GM23338 (cell line): Measurements from ENCODE around the gene RPAP2. TPM values are rescaled to one million over a fixed set of nuclear protein-coding genes. Genes with fewer than 3 reads are reported as not detected.

Source experiments
- ATAC-seq: fragments of 200-7000 bp; cut with Tn5 transposase; 3 replicates; pipeline ENCODE4 v1.9.1; 2020
- DNase-seq: peaks from one replicate; pipeline ENCODE4 v3.0.0-alpha.2; 2015; ENCODE audit warnings: low spot score
- H2AFZ ChIP-seq: fragments of 200-600 bp; sonication (generic); 2 replicates; pipeline ENCODE4 v1.8.0; 2016; ENCODE audit warnings: antibody characterized with exemption, mild to moderate bottlenecking, moderate library complexity
- H3F3A ChIP-seq: fragments of 200-600 bp; sonication (generic); replicated peaks from 2 replicates; pipeline ENCODE4 v1.8.0; 2017; ENCODE audit warnings: antibody characterized with exemption, mixed run types, low read depth
- H3K27ac ChIP-seq: fragments of 200-600 bp; sonication (generic); 2 replicates; pipeline ENCODE4 v1.6.1; 2016; ENCODE audit warnings: low read depth
- H3K27me3 ChIP-seq: fragments of 200-600 bp; sonication (generic); 2 replicates; pipeline ENCODE4 v1.8.0; 2016; ENCODE audit warnings: mild to moderate bottlenecking, mixed run types, moderate library complexity; ENCODE audit not compliant: insufficient read depth
- H3K36me3 ChIP-seq: fragments of 200-600 bp; sonication (generic); 2 replicates; pipeline ENCODE4 v1.8.0; 2016; ENCODE audit warnings: mild to moderate bottlenecking; ENCODE audit not compliant: insufficient read depth
- H3K4me1 ChIP-seq: fragments of 200-600 bp; sonication (generic); 2 replicates; pipeline ENCODE4 v1.8.0; 2016; ENCODE audit warnings: mild to moderate bottlenecking, moderate library complexity; ENCODE audit not compliant: insufficient read depth
- H3K4me2 ChIP-seq: fragments of 200-600 bp; sonication (generic); 2 replicates; pipeline ENCODE4 v1.7.1; 2017; ENCODE audit warnings: mixed run types
- H3K4me3 ChIP-seq: fragments of 200-600 bp; sonication (generic); 2 replicates; pipeline ENCODE4 v1.6.1; 2016; ENCODE audit warnings: mixed run types
- H3K79me2 ChIP-seq: fragments of 200-600 bp; sonication (generic); replicated peaks from 2 replicates; pipeline ENCODE4 v1.8.0; 2017; ENCODE audit warnings: mild to moderate bottlenecking; ENCODE audit not compliant: insufficient read depth
- H3K9me2 ChIP-seq: fragments of 200-600 bp; sonication (generic); 2 replicates; pipeline ENCODE4 v1.8.0; 2017; ENCODE audit not compliant: insufficient read depth
- H4K20me1 ChIP-seq: fragments of 200-600 bp; sonication (generic); replicated peaks from 2 replicates; pipeline ENCODE4 v1.8.0; 2017; ENCODE audit warnings: mild to moderate bottlenecking; ENCODE audit not compliant: insufficient read depth
- H3K27ac Mint-ChIP-seq: 2 replicates; pipeline ENCODE4 v1.8.0; 2020; ENCODE audit warnings: inconsistent platforms, mild to moderate bottlenecking, moderate library complexity, mixed read lengths
- H3K27me3 Mint-ChIP-seq: 3 replicates; pipeline ENCODE4 v1.8.0; 2022; ENCODE audit warnings: low read depth, mild to moderate bottlenecking, moderate library complexity, mixed read lengths, inconsistent platforms; ENCODE audit not compliant: insufficient read depth, poor library complexity
- H3K36me3 Mint-ChIP-seq: 3 replicates; pipeline ENCODE4 v1.8.0; 2021; ENCODE audit warnings: low read depth, mild to moderate bottlenecking, inconsistent platforms, moderate library complexity, mixed read lengths
- H3K4me1 Mint-ChIP-seq: 3 replicates; pipeline ENCODE4 v1.8.0; 2020; ENCODE audit warnings: mild to moderate bottlenecking, inconsistent platforms, mixed read lengths
- H3K4me3 Mint-ChIP-seq: 3 replicates; pipeline ENCODE4 v1.8.0; 2021; ENCODE audit warnings: moderate library complexity, mild to moderate bottlenecking, inconsistent platforms, mixed read lengths
- H3K9me3 Mint-ChIP-seq: 3 replicates; pipeline ENCODE4 v1.8.0; 2020; ENCODE audit warnings: moderate library complexity, mild to moderate bottlenecking, inconsistent platforms, mixed read lengths
- CREB1 ChIP-seq: fragments of 250-450 bp; sonication (Bioruptor Pico); IDR thresholded peaks from 2 replicates; pipeline ENCODE4 v1.5.0; 2020; ENCODE audit warnings: low read depth, mild to moderate bottlenecking, moderate library complexity
- NANOG ChIP-seq: IDR thresholded peaks from 2 replicates; pipeline ENCODE4 v1.6.1; 2016; ENCODE audit warnings: antibody characterized with exemption, borderline replicate concordance
- POLR2AphosphoS5 ChIP-seq: IDR thresholded peaks from 2 replicates; pipeline ENCODE4 v1.6.1; 2016; ENCODE audit warnings: antibody characterized with exemption, low read depth
- STAT1 ChIP-seq: IDR thresholded peaks from one replicate; pipeline ENCODE4 v1.6.1; 2016; ENCODE audit warnings: antibody characterized with exemption; ENCODE audit not compliant: unreplicated experiment
- polyA plus RNA-seq: library from polyadenylated mRNA; unstranded; fragments of >200 nt; fragmentation: Nextera tagmentation; extraction: Ambion mirVana; gene quantifications from 2 replicates; pipeline ENCODE4 v1.2.1, GENCODE V29; 2016
- total RNA-seq: library from RNA; depleted of rRNA; stranded (reverse); fragments of >200 nt; shearing (Covaris generic); gene quantifications from 2 replicates; pipeline ENCODE4 v1.2.3, GENCODE V29; 2014
- TF ChIP-seq, protein P1 (sequence below): fragments of 250-450 bp; sonication (Bioruptor Pico); IDR thresholded peaks from 2 replicates; pipeline ENCODE4 v1.5.0; 2020; ENCODE audit warnings: mild to moderate bottlenecking, moderate library complexity
- TF ChIP-seq, protein P2 (sequence below): IDR thresholded peaks from 2 replicates; pipeline ENCODE4 v1.6.1; 2016; ENCODE audit warnings: antibody characterized with exemption
- TF ChIP-seq, protein P3 (sequence below), 2 experiments: fragments of 200-600 bp in 1 of 2; sonication (generic) in 1 of 2; conservative IDR thresholded peaks; 2 replicates each; pipeline versions ENCODE4 v1.5.1 to v1.6.1; 2016 to 2017; ENCODE audit warnings: antibody characterized with exemption in 2 of 2, low read depth in 2 of 2, mild to moderate bottlenecking in 2 of 2, moderate library complexity in 1 of 2
- TF ChIP-seq, protein P4 (sequence below): IDR thresholded peaks from one replicate; pipeline ENCODE4 v1.6.1; 2018; ENCODE audit warnings: antibody characterized with exemption; ENCODE audit not compliant: unreplicated experiment

Gene RPAP2
- total and polyA plus RNA-seq, 2 experiments from 2014 or later, result 26.6 to 30.4 TPM

DNA sequence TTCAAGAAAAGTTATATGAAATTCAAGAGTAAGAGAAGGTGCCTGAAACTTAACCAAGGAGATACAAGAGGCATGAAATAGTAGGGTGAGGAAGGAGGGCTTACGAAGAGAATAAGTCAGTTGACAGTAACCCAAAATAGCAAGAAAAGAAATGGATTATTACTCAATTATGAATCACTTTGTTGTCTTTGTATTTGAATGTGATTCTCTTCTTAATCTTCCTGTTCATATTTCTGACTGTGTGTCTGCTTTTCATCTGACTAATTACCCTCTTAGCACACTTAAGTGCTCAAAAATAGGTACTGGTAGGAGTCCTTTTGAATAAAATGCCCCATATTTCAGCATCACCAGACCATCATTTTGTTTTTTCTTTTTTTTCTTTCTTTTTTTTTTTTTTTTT, 39.5 kb upstream of the RPAP2 start (continued):
- TF ChIP-seq, protein P1, sequence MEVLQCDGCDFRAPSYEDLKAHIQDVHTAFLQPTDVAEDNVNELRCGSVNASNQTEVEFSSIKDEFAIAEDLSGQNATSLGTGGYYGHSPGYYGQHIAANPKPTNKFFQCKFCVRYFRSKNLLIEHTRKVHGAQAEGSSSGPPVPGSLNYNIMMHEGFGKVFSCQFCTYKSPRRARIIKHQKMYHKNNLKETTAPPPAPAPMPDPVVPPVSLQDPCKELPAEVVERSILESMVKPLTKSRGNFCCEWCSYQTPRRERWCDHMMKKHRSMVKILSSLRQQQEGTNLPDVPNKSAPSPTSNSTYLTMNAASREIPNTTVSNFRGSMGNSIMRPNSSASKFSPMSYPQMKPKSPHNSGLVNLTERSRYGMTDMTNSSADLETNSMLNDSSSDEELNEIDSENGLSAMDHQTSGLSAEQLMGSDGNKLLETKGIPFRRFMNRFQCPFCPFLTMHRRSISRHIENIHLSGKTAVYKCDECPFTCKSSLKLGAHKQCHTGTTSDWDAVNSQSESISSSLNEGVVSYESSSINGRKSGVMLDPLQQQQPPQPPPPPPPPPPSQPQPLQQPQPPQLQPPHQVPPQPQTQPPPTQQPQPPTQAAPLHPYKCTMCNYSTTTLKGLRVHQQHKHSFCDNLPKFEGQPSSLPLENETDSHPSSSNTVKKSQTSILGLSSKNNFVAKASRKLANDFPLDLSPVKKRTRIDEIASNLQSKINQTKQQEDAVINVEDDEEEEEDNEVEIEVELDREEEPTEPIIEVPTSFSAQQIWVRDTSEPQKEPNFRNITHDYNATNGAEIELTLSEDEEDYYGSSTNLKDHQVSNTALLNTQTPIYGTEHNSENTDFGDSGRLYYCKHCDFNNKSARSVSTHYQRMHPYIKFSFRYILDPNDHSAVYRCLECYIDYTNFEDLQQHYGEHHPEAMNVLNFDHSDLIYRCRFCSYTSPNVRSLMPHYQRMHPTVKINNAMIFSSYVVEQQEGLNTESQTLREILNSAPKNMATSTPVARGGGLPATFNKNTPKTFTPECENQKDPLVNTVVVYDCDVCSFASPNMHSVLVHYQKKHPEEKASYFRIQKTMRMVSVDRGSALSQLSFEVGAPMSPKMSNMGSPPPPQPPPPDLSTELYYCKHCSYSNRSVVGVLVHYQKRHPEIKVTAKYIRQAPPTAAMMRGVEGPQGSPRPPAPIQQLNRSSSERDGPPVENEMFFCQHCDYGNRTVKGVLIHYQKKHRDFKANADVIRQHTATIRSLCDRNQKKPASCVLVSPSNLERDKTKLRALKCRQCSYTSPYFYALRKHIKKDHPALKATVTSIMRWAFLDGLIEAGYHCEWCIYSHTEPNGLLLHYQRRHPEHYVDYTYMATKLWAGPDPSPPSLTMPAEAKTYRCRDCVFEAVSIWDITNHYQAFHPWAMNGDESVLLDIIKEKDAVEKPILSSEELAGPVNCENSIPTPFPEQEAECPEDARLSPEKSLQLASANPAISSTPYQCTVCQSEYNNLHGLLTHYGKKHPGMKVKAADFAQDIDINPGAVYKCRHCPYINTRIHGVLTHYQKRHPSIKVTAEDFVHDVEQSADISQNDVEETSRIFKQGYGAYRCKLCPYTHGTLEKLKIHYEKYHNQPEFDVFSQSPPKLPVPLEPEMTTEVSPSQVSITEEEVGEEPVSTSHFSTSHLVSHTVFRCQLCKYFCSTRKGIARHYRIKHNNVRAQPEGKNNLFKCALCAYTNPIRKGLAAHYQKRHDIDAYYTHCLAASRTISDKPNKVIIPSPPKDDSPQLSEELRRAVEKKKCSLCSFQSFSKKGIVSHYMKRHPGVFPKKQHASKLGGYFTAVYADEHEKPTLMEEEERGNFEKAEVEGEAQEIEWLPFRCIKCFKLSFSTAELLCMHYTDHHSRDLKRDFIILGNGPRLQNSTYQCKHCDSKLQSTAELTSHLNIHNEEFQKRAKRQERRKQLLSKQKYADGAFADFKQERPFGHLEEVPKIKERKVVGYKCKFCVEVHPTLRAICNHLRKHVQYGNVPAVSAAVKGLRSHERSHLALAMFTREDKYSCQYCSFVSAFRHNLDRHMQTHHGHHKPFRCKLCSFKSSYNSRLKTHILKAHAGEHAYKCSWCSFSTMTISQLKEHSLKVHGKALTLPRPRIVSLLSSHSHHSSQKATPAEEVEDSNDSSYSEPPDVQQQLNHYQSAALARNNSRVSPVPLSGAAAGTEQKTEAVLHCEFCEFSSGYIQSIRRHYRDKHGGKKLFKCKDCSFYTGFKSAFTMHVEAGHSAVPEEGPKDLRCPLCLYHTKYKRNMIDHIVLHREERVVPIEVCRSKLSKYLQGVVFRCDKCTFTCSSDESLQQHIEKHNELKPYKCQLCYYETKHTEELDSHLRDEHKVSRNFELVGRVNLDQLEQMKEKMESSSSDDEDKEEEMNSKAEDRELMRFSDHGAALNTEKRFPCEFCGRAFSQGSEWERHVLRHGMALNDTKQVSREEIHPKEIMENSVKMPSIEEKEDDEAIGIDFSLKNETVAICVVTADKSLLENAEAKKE, result no peak

DNA sequence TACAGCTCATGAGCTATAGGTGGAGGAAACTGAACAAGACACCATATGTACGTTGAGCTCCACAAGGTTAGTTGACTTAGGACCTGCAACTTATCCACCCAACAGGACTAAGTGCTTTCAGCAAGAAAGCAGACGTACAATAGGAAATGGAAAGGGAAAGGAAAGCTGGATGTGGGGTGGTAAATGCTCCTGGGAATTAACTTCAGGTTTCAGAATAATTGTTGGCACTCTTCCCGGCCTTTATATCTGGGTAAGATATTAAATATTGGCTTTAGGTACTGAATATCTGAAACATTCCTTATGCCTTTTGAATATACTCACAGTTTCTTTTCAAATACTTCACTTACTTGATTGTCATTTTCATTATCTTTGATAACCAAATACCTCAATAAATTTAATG, 36.3 kb upstream of the RPAP2 start:
- Histone ChIP-seq H3F3A (no peaks in the 10 kb centered on the region), H3K36me3 (peaks cover 22% of the 10 kb centered on the region), H3K27me3 (no peaks in the 10 kb centered on the region), H3K27ac (no peak overlapping the region), H3K4me3 (no peak overlapping the region), H3K79me2 (peaks cover under 1% of the 10 kb centered on the region), H4K20me1 (no peaks in the 10 kb centered on the region), H2AFZ (no peak overlapping the region), H3K4me2 (no peak overlapping the region), H3K4me1 (no peaks in the 10 kb centered on the region), H3K9me2 (no peaks in the 10 kb centered on the region)
- Mint-ChIP-seq H3K36me3 (peaks cover 73% of the 10 kb centered on the region), H3K4me1 (no peaks in the 10 kb centered on the region), H3K27ac (no peak overlapping the region), H3K4me3 (no peak overlapping the region), H3K27me3 (no peaks in the 10 kb centered on the region), H3K9me3 (no peaks in the 10 kb centered on the region)
- ATAC-seq (no peak), DNase-seq (no peak)
- TF ChIP-seq STAT1 (no peak), CREB1 (CRISPR knock-in tag) (no peak), NANOG (no peak), POLR2AphosphoS5 (no peak)
- TF ChIP-seq, protein P2, sequence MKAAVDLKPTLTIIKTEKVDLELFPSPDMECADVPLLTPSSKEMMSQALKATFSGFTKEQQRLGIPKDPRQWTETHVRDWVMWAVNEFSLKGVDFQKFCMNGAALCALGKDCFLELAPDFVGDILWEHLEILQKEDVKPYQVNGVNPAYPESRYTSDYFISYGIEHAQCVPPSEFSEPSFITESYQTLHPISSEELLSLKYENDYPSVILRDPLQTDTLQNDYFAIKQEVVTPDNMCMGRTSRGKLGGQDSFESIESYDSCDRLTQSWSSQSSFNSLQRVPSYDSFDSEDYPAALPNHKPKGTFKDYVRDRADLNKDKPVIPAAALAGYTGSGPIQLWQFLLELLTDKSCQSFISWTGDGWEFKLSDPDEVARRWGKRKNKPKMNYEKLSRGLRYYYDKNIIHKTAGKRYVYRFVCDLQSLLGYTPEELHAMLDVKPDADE, result no peak
- TF ChIP-seq, protein P3, sequence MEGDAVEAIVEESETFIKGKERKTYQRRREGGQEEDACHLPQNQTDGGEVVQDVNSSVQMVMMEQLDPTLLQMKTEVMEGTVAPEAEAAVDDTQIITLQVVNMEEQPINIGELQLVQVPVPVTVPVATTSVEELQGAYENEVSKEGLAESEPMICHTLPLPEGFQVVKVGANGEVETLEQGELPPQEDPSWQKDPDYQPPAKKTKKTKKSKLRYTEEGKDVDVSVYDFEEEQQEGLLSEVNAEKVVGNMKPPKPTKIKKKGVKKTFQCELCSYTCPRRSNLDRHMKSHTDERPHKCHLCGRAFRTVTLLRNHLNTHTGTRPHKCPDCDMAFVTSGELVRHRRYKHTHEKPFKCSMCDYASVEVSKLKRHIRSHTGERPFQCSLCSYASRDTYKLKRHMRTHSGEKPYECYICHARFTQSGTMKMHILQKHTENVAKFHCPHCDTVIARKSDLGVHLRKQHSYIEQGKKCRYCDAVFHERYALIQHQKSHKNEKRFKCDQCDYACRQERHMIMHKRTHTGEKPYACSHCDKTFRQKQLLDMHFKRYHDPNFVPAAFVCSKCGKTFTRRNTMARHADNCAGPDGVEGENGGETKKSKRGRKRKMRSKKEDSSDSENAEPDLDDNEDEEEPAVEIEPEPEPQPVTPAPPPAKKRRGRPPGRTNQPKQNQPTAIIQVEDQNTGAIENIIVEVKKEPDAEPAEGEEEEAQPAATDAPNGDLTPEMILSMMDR (conservative IDR thresholded peaks at IDR 0.05; ENCODE audit: low read depth in 2 of 2), result no peak
- TF ChIP-seq, protein P4, sequence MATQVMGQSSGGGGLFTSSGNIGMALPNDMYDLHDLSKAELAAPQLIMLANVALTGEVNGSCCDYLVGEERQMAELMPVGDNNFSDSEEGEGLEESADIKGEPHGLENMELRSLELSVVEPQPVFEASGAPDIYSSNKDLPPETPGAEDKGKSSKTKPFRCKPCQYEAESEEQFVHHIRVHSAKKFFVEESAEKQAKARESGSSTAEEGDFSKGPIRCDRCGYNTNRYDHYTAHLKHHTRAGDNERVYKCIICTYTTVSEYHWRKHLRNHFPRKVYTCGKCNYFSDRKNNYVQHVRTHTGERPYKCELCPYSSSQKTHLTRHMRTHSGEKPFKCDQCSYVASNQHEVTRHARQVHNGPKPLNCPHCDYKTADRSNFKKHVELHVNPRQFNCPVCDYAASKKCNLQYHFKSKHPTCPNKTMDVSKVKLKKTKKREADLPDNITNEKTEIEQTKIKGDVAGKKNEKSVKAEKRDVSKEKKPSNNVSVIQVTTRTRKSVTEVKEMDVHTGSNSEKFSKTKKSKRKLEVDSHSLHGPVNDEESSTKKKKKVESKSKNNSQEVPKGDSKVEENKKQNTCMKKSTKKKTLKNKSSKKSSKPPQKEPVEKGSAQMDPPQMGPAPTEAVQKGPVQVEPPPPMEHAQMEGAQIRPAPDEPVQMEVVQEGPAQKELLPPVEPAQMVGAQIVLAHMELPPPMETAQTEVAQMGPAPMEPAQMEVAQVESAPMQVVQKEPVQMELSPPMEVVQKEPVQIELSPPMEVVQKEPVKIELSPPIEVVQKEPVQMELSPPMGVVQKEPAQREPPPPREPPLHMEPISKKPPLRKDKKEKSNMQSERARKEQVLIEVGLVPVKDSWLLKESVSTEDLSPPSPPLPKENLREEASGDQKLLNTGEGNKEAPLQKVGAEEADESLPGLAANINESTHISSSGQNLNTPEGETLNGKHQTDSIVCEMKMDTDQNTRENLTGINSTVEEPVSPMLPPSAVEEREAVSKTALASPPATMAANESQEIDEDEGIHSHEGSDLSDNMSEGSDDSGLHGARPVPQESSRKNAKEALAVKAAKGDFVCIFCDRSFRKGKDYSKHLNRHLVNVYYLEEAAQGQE, result no peak
